Tibial artery (tissue), 4 donors: ENCODE measurements around the gene CDS1.

ENCODE experiments used
- DNase-seq, 2 donors: peaks; one replicate each; pipeline ENCODE4 v3.0.0-alpha.2; 2019
- H3K27ac ChIP-seq, 2 donors: fragments of 200-600 bp; sonication (generic) in 1 of 2; 1 replicate in 1 of 2; 2 replicates in 1 of 2; pipeline ENCODE4 v1.5.1; 2018 to 2019; ENCODE audit warnings: mild to moderate bottlenecking in 1 of 2
- H3K27me3 ChIP-seq, 2 donors: fragments of 200-600 bp; sonication (generic) in 1 of 2; one replicate each; pipeline versions ENCODE4 v1.5.1 to v1.6.0; 2016 to 2019
- H3K36me3 ChIP-seq, 3 donors: fragments of 200-600 bp; sonication (generic) in 2 of 3; one replicate each; pipeline ENCODE4 v1.5.1; 2016 to 2019; ENCODE audit warnings: mild to moderate bottlenecking in 2 of 3
- H3K4me1 ChIP-seq, 4 donors: fragments of 200-600 bp; sonication (generic) in 2 of 4; 1 replicate in 3 of 4; 2 replicates in 1 of 4; pipeline ENCODE4 v1.5.1; 2016 to 2019
- H3K4me3 ChIP-seq, 2 donors: fragments of 200-600 bp; sonication (generic) in 1 of 2; 1 replicate in 1 of 2; 2 replicates in 1 of 2; pipeline ENCODE4 v1.5.1; 2018 to 2019; ENCODE audit warnings: mild to moderate bottlenecking in 2 of 2
- H3K9me3 ChIP-seq, 3 donors: fragments of 200-600 bp; sonication (generic) in 1 of 3; one replicate each; pipeline ENCODE4 v1.5.1; 2016 to 2019
- intact Hi-C: fragments of 100-400 bp; cut with DNase I; formaldehyde crosslinking; loops from one replicate; pipeline ENCODE4 v1.15.0; 2023; ENCODE audit warnings: low total_unique reads
- TF ChIP-seq, protein P1 (sequence below), 2 experiments: fragments of 200-600 bp in 1 of 2; fragments of 450-650 bp in 1 of 2; IDR thresholded peaks; one replicate each; pipeline ENCODE4 v1.5.1; 2017 to 2019; ENCODE audit warnings: antibody characterized with exemption in 2 of 2, mild to moderate bottlenecking in 1 of 2, moderate library complexity in 1 of 2

Gene CDS1

GRCh38 chr4:84563002-84563401 lies 19.9 kb upstream of the CDS1 start:
- no peaks in the 10 kb centered on the region for H3K4me1 ChIP-seq
- no peak overlapping the region for H3K27ac ChIP-seq
- intact Hi-C loops, result no loop called here
- H3K4me3 ChIP-seq, result no peak overlapping the region
- no peaks in the 10 kb centered on the region for H3K27me3 ChIP-seq
- H3K9me3 ChIP-seq, result no peaks in the 10 kb centered on the region
- no peaks in the 10 kb centered on the region for H3K36me3 ChIP-seq
- no peak for DNase-seq
- TF ChIP-seq, protein P1, sequence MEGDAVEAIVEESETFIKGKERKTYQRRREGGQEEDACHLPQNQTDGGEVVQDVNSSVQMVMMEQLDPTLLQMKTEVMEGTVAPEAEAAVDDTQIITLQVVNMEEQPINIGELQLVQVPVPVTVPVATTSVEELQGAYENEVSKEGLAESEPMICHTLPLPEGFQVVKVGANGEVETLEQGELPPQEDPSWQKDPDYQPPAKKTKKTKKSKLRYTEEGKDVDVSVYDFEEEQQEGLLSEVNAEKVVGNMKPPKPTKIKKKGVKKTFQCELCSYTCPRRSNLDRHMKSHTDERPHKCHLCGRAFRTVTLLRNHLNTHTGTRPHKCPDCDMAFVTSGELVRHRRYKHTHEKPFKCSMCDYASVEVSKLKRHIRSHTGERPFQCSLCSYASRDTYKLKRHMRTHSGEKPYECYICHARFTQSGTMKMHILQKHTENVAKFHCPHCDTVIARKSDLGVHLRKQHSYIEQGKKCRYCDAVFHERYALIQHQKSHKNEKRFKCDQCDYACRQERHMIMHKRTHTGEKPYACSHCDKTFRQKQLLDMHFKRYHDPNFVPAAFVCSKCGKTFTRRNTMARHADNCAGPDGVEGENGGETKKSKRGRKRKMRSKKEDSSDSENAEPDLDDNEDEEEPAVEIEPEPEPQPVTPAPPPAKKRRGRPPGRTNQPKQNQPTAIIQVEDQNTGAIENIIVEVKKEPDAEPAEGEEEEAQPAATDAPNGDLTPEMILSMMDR (IDR thresholded peaks at IDR 0.05), result no peak

- Histone ChIP-seq H3K27ac (no peak overlapping the region), H3K36me3 (no peaks in the 10 kb centered on the region), H3K4me3 (no peak overlapping the region), H3K4me1 (no peaks in the 10 kb centered on the region), H3K27me3 (no peaks in the 10 kb centered on the region), H3K9me3 (no peaks in the 10 kb centered on the region)
- TF ChIP-seq, protein P1 (IDR thresholded peaks at IDR 0.05), result no peak
- no peak for DNase-seq
- intact Hi-C loops, result no loop called here
Observed at GRCh38 chr4:84565951-84566350, 17.0 kb upstream of the CDS1 start.

- DNase-seq, result no peak
Observed at GRCh38 chr4:84568496-84568895, 14.4 kb upstream of the CDS1 start.

GRCh38 chr4:84569009-84569408 lies 13.9 kb upstream of the CDS1 start:
- H3K4me1 ChIP-seq, result no peaks in the 10 kb centered on the region
- H3K36me3 ChIP-seq, result no peaks in the 10 kb centered on the region
- H3K9me3 ChIP-seq, result no peaks in the 10 kb centered on the region
- DNase-seq, result no peak
- H3K27me3 ChIP-seq, result no peaks in the 10 kb centered on the region
- TF ChIP-seq, protein P1 (IDR thresholded peaks at IDR 0.05), result no peak
- no peak overlapping the region for H3K27ac ChIP-seq
- H3K4me3 ChIP-seq, result no peak overlapping the region
- intact Hi-C loops, result no loop called here

More at GRCh38 chr4:84568496-84568895, 14.4 kb upstream of the CDS1 start:
- Histone ChIP-seq H3K4me1 (no peaks in the 10 kb centered on the region), H3K27me3 (no peaks in the 10 kb centered on the region), H3K27ac (no peak overlapping the region), H3K9me3 (no peaks in the 10 kb centered on the region), H3K36me3 (no peaks in the 10 kb centered on the region), H3K4me3 (no peak overlapping the region)
- intact Hi-C loops, result no loop called here
- TF ChIP-seq, protein P1 (IDR thresholded peaks at IDR 0.05), result no peak

GRCh38 chr4:84573385-84574068 lies 9.4 kb upstream of the CDS1 start:
- Histone ChIP-seq H3K27me3 (no peaks in the 10 kb centered on the region), H3K36me3 (no peaks in the 10 kb centered on the region), H3K4me1 (no peaks in the 10 kb centered on the region), H3K4me3 (no peak overlapping the region), H3K9me3 (no peaks in the 10 kb centered on the region), H3K27ac (no peak overlapping the region)
- intact Hi-C loops, result no loop called here
- TF ChIP-seq, protein P1 (IDR thresholded peaks at IDR 0.05), result no peak
- DNase-seq, result no peak
